HG03159 (cell line): Measurements from ENCODE around the gene MYOF.
"Not testable (repeated sequence)": the region's sequence is repeated elsewhere in the genome, so short reads cannot be mapped to it uniquely, and the experiment has no call there.

Experiments used
- ATAC-seq: cut with Tn5 transposase; IDR thresholded peaks from one replicate; pipeline ENCODE4 v1.9.1; 2021; ENCODE audit warnings: mild to moderate bottlenecking, moderate library complexity; ENCODE audit not compliant: unreplicated experiment

The MYOF gene

DNA sequence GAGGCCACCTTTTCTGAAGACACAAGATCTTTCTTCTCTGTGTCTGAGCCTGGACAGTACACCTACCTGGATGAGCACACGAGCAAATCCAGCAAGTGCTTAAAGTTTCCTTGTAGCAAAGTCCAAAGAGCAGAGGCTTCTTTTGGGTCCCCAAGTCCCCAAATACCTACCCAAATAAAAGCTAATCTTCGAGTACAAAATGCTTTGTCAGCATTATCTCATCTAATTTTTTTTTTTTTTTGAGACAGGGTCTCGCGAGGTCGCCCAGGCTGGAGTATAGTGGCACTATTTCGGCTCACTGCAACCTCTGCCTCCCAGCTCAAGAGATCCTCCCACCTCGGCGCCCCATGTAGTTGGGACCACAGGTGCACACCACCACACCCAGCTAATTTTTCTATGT lies 24.6 kb downstream of the MYOF start:
- no peak for ATAC-seq

DNA sequence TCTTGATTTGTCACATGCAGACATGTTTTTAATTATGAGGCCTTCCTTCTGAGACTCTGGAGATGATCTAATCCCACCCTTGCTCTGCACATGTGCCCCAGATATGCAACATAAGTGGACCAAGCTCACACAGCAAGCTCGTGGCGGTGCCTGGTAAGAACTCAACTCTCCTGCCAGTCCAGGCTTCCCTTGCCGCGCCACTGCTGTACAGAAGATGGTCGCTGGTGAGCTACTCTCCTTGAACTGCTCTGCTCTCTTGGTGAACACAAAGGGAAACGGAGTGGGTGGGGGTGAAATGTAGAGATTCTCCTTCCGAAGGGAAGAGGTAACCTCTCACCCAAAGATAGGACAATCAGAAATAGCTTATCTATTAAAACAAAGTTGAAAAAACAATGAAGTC lies 25.7 kb downstream of the MYOF start:
- no peak for ATAC-seq

GRCh38 chr10:93454736-93455135 lies 27.4 kb downstream of the MYOF start:
- no peak for ATAC-seq

DNA sequence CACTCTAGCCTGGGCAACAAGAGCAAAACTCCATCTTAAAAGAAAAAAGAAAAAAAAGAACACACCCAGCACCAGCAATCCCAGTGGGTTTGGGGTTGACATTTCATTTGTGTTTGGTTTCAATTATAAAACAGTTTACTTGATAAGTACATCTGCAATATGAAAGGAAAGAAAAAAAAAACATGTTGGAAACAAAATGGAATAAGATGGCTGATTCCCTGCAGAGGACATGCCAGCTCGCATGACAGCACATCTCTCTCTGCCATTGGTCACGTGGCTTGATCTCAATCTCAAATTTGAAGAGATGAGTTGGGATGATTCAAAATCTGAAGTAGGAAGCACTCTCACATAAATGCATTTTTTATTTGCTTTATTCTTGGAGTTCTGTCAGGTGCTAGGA lies 28.0 kb downstream of the MYOF start:
- no peak for ATAC-seq

DNA sequence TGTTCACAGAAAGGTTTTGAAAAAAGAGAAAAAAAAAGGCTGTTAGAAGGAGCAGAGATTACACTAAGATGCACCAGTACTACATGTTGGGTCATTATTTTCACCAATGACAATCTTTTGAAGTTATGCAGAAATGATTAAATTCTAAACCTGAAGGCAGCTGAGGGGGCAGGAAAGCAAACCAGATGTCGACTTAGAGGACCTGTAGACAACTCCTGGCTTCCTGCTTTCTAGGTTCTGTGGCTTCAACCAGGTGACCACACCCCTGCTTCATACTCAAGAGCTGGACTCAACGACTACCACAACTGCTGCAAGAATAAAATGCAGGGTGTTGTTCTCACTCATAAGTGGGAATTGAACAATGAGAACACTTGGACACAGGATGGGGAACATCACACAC lies 30.0 kb downstream of the MYOF start:
- no peak for ATAC-seq

- no peak for ATAC-seq
These were observed 30.7 kb downstream of the MYOF start for GRCh38 chr10:93451244-93451947.

DNA sequence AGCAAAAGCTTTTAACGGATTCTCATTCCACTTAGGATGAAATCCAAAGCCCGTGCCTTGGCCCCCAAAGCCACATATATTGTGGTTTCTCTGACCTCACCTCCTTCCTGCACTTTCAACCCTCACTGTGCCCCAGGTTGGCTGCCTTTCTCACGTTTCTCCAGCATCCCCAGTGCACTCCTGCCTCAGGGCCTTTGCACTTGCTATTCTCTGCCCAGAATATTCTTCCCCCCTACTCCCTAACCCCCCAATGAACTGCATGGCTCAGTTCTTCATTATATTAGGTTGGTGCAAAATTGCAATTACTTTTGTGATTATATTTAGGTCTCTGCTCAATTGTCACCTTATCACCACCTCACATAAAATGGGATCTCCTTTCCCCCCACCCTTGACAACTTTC lies 34.2 kb downstream of the MYOF start:
- ATAC-seq = no peak

DNA sequence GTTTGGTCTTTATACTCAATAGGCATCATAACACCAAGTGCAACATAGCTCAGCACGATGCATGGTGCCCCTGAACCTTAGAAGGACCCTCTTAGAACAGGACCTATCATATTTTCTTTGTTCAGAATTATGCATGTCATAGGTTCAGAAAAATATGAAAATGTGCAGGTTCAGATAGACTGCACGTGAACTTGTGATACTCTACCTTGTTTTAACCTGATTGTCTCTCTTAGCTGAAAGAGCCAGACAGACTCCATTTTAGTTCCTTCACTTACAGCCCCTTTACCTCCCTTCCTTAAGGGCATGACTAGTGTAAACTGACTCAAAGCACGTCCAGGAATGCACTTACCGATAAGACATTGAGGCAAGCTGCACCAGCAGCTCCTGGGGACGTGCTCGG lies 35.1 kb downstream of the MYOF start:
- no peak for ATAC-seq

DNA sequence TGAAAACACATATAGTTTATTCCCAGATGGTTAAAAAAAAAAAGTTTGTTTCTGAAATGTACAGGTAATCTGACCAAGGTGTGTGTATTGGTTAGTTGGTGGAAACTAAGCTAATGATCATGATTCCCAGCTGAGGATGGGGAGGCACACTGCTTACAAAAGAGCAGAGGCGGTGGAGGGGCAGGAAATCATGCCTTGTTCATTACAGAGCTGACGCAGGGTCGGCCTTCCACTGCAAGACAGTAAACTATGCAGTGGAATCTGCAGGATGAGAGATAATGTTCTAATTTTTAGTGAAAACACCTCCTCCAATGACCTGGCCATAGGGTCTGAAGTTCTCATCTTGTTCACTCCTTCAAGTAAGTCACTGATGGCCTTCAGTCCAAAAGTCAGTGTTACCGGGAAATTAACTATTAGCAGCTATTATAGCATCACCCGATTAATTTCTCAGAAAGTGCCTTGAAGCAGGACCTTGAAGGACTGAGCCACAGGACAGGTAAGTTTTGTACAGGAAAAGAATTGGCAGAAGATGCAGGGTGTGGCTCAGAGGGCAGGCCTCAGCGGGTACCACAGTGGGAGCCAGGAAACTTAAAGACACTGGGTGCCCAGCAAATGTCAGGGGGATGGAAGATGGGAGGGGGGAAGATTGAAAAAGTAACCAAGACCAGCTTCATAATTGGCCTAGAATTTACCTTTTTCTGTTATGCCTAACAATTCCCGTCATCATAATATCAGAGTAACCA lies 36.0 kb downstream of the MYOF start:
- no peak for ATAC-seq

- no peak for ATAC-seq
These were observed 36.8 kb downstream of the MYOF start for GRCh38 chr10:93445097-93445960.

- ATAC-seq = no peak
These were observed 38.7 kb downstream of the MYOF start for GRCh38 chr10:93443481-93443880.

- not testable (repeated sequence) for ATAC-seq
These were observed 39.4 kb downstream of the MYOF start for GRCh38 chr10:93442721-93443120.

DNA sequence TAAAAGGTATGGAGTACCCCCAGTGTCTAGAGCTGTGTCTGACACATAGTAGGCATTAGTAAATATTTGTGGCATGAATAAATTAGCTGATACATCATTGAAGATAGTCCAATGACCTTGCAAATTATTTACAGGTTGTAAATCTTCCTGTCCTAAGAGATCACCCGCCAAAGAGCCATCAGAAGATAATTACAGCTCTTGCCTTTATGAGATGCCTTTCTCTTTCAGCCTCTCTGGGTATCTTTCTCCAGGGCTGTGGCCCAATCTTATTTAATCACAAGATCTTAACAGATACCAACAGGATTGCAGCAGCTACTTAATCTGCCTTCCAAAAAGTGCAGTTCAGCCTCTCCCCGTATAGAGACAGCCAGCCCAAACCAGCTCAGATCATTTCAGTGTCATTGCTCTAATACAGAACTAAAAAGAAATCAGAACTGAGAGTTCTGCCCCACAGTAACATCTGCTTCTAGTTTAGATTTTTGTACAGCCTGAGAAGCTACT lies 41.5 kb downstream of the MYOF start:
- no peak for ATAC-seq

DNA sequence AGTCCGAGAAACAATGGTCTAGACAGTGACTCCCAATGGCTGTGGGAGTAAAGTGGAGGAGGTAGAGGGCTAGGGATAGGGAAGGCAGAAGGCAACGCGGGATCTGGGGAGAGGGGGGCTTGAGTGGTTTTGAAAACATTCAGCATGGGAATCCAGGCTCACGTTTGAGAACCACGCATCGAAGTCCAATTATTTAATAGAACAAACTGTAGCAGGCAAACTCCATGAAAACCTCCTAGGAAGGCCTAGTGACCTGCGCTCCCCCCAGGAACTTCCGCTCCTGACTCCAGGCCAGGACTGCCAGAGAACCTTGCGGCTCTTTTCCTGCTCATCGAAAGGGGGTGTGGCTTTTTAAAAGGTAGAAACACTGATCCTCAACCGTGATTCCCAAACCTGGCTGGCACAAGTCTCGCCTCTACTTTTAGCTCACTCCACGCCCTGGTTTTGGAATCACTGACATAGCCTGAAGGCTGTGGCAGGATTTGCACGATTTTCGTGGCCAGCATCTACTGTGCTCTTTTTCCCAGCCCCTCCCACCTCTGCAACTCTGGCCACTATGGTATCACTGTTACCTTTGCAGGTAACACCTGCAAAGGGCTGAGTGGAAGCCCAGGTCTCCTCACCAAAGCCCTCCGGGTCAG lies 43.4 kb downstream of the MYOF start:
- ATAC-seq = no peak

DNA sequence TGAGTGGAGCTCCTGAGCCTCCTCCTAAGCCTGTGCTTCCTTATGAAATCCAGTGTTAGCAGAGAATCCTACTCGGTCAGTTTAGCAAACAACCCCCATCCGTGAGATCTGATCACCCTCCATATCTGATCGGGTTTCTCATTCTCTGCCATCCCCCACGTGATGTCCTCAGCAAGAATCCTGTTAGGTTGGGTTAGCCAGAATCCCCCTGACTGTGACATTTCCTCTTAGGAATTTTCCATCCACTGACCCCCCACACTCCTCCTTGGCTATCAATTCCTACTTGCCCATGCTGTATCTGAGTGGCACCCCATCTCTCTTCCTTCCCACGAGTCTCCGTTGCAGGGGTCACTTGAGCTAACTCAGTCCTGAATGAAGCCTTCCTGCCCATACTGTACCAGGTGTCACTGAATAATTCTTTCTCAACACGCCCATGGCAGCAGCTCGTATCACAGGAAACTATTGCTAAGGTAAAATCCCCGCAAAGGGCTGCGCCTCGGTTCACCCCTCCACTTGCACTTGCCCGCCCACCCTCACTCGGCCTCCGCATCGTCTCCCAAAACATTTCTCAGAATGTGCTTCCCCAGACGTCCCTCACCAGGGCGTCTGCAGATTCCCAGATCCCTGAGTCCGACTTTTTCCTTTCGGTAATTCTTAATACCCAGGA lies 44.1 kb downstream of the MYOF start:
- ATAC-seq = no peak

- no peak for ATAC-seq
These were observed 44.8 kb downstream of the MYOF start for GRCh38 chr10:93437086-93437945.

DNA sequence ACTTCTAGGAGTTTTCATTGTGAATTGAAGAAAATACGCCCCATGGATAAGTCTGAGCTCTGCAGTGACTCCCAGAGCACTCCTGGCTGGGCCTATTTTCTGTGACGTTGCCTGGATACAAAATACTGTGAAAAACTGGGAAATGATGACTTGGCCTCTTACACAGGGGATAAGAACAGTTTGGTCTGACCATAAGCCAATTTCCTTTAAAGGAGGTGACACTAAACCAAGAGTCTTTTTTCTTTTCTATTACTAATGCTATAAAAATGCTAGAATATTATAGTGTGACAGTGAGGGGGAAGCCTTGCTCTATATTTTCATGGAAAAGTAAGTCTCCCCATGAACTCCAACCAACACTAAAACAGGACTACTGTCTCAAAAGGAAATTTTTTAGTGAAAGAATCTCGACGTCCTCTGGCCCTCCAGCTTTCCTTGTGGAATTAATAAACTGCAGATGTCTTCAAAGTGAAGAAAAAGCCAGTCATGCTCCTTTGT lies 45.5 kb downstream of the MYOF start:
- ATAC-seq = no peak

GRCh38 chr10:93435621-93436397 lies 46.3 kb downstream of the MYOF start:
- no peak for ATAC-seq
